ENCODE results near the gene MDGA2.
"Not testable (repeated sequence)": the region's sequence is repeated elsewhere in the genome, so short reads cannot be mapped to it uniquely, and the experiment has no call there.

Gene MDGA2

DNA sequence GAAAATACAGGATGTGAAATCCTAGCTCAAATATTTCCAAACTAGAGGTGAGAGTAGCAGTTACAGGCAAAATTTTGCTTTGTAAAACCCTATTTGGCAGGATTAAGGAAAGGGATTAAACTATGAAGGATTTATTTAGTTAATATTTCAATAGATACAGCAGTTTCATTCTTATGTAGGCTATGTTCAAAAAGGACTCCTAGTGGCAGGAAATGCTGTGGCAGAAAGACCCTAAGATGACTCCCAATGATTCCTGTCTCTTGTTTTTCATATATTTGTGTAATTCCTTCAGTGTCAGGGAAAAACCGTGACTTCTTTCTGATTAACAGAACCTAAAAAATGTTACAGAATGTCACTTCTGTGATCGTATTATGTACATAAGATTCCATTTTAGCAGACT is 724.3 kb downstream of the MDGA2 start:
- no peak for DNase-seq (ENCODE audit: low read depth in 2 of 2)

DNA sequence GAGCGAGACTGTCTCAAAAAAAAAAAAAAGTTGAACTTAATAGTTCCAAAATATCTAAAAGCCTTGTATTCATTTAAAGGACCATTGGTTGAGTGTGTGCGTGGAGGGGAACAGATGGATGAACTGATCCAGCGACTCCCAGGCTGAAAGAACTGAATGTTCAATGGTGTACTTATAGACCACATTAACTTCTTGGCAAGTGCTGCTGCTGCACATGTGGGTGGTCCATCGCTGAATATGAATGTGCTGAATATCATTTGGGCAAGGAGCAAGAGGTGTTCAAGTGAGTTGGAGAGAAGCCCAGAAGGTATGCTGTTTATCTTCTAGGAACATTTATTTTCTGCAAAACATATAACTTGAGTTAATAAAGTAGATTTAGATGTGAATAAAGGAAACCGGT is 734.8 kb downstream of the MDGA2 start:
- no peak for DNase-seq (ENCODE audit: low read depth in 2 of 2)

DNA sequence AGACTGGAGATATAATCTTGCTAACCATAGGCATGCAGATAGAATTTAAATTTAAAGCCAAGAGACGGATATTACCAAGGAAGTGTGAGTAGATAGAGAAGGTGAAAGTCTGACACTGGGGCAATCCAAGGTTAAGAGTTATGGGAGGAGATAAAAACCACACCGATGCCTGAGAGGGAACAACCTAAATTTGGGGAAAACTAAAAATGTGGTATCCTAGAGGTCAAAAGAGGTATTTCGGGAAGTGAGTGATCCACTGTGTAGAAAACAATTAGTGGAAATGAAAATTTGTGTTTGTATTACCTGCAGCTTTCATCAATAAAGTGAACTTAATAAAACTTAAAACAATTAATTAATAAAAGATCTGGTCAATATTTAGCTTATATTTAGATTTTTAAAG is 754.9 kb downstream of the MDGA2 start:
- no peak for DNase-seq (ENCODE audit: low read depth in 2 of 2)

DNA sequence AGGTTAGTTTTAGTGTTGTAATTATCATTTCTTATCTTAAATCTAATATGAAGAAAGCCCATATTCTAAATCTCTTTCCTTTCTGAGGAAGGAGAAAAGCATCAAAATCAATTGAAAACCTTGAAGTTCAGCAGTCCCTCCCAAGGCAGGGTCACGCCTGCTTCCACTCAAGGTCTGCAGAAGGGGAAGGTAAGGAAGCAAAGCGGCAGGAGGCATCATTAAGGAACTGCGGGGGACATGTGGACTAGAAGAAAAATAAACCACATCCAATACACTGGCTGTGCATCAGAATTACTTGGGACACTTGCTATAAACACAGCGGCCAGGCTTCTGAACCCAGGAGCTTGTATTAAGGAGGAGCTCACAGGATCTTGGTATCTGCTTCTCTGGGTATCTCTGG is 759.9 kb downstream of the MDGA2 start:
- DNase-seq (ENCODE audit: low read depth in 2 of 2), result not testable (repeated sequence)

DNA sequence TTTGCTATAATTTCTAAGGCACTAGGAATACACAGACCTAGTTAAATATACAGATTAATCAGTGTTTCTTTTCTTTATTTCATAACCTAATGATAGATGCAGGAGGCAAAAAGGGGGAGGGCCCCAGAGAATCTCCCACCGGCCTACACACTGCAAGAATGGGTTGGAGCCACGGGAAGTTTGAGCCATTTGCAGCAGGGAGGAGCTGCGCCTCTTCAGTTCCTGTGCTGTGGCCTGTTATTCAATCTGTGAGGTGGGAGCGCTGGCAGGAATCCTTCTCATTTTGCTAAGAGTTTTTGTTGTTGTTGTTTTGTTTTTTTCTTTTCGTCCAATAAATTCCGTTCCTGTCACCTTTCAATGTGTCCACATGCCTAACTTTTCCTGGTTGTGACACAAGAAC is 772.6 kb downstream of the MDGA2 start:
- no peak for DNase-seq (ENCODE audit: low read depth in 2 of 2)

DNA sequence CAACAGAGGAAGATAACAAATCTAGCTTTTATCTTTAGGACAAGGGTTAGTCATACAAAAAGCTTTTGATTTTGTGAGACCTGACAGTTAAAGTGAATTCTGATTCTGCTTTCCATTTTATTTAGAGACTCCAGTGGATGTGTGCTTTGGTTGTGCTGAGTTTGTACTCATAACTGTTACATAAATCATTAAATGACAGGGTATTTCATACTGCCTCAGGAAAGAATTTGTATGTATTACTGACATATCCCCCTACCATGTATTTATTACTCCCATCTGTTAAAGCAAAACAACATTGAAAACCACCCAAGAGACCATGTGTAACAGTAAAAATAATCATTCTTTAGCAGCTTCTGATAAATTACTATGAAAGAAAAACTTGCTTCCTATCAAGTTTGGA is 780.9 kb downstream of the MDGA2 start:
- DNase-seq (ENCODE audit: low read depth in 2 of 2), result no peak

DNA sequence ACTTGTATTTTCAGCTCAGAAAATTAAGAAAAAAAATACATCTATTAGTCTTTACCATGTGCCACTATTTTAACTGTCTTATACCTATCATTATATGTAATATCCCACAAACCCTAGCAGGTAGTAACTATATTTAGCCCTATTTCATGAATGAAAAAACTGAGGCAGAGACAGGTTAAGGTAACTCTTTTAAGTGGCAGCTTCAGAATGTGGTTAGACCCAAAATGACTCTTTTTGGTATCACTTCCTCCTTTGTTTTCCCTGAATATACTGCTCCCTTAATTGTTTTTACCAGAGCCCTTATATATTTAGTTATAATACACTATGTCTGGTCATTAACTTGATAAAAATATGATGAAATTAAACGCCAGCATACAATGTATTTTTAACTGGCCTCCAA is 788.3 kb downstream of the MDGA2 start:
- no peak for DNase-seq (ENCODE audit: low read depth in 2 of 2)

DNA sequence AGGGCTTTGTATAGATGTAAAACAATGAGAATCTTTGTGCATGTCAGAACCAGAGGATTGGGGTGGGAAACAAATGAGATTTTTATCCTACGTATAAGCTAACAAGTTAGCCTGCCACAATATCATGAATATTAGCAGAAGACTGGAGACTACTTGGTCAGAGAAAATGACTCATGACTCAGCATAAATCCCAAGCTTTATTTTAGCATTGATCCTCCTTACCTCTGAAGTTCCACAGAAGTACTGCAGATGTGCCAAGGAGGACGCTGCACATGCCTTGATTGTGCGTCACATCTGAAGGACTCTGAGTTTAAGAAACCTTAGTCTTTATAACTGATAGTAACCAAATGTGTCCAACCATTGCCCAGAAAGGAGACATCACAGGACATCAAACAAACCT is 789.8 kb downstream of the MDGA2 start:
- DNase-seq (ENCODE audit: low read depth in 2 of 2), result no peak

DNA sequence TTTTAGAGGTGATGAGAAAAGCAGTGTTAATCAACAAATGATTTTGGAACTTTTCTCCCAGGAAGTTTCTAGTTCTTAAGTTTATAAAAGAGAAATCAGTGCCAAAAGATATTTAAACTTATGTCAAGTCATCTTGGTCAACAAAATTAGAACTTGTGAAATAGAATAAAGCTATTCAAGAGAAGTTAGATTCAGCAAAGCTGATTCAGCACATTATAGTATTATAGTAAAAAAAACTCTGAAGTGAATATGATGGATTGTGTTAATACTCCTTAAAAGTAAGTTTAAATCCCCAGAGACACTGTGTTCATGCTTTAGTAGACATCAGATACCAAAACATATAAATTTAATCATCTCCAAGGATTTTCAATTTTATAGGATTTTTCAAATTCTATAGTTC is 813.7 kb downstream of the MDGA2 start:
- no peak for DNase-seq (ENCODE audit: low read depth in 2 of 2)

DNA sequence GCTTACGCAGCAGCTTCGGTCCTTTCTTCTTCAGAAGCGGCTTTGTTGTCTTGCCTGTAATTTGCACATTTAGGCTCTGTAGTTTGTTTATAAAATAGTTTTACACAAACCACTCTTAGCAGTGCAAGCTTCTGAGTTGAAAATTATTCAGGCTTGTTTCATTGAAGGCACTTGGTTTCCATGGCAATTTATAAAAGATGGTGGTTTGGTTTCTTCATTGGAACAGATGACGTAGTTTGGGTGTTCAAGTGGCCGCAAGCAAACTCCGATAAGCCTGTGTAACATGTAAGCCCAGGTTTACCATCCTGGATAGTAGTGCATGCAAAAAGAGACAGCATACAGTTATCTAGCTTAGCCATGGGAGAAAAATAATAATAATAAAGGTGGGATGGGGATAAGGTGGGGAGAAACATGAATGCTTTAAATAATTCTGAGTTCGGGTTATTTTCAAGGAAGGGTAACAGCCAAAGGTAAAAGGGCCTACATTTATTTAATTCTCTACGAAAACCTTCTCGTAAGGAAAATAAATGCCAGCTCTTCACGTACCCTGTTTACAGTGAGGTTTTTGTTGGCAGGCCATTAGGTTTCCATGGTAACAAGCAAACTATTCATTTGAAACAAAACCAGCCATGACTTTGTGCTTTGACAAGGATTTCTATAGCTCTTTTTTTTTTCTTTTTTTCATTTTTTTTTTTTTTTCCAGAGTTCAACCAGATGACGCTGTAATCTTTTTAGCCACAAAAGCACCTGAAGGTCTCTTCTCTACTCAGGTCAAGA is 834.3 kb downstream of the MDGA2 start:
- DNase-seq (ENCODE audit: low read depth in 2 of 2), result no peak

DNA sequence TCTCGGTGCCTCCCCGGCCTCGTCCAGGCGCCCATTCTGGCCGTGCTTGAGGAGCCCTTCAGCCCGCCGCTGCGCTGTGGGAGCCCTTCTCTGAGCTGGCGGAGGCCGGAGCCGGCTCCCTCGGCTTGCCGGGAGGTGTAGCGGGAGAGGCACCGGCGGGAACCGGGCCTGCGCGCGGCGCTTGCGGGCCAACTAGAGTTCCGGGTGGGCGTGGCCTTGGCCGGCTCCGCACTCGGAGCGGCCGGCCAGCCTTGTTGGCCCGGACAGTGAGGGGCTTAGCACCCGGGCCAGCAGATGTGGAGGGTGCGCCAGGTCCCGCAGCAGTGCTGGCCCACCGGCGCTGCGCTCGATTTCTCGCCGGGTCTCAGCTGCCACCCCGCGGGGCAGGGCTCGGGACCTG is 855.1 kb downstream of the MDGA2 start:
- DNase-seq (ENCODE audit: low read depth in 2 of 2), result no peak

DNA sequence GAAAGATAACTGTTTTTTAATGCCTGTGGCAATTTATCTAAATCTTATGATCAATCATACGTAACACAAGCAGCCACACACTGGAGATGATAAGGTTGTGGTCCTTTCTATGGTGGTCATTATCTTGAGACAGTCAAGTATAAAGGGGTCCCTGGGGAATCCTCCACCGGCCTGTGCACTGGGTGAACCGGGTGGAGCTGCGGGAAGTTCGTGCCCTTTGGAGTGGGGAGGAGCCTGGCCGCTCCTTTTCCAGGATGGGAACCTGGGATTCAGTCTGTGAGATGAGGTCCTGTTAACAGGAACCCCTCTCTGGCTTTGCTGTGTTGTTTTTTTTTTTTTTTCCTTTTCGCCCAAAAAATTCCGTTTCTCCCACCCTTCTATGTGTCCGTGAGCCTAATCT is 856.3 kb downstream of the MDGA2 start:
- DNase-seq (ENCODE audit: low read depth in 2 of 2), result no peak

DNA sequence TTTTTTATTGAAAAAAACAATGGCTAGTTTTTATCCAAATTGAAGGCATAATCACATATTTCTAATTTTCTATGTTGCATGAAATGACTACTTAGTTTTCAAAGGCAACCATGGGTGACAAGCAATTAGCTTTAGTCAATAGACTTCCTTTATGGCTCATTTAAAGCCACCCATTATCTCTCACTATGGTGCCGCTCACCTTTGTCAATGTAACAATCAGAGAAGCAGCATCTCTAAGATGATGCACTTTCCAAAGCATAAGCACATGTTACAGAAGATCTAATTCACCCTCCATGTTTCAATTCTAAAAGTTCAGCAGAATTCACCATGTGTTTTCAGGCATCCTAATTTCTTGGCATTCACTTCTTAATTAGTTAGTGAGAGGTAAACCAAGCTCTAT is 857.3 kb downstream of the MDGA2 start:
- no peak for DNase-seq (ENCODE audit: low read depth in 2 of 2)

DNA sequence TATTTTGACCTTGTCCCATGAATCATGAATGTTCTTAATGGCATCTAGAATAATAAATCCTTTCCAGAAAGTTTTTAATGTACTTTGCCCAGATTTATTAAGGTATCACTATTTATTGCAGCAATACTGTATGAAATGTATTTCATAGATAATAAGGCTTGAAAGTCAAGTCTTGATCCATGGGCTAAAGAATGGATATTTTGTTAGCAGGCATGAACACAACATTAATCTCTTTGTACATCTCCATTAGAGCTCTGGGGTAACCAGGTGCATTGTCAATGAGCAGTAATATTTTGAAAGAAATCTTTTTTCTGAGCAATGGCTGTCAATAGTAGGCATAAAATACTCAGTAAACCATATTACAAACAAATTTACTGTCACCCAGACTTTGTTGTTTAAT is 882.3 kb downstream of the MDGA2 start:
- no peak for DNase-seq (ENCODE audit: low read depth in 2 of 2)
